HepG2 (cell line): ENCODE measurements around the gene AGRN. TPM values are rescaled to one million over a fixed set of nuclear protein-coding genes. Genes with fewer than 3 reads are reported as not detected.

ENCODE experiments used
- ATAC-seq: fragments of 200-7000 bp; cut with Tn5 transposase; 3 replicates; pipeline ENCODE4 v1.9.1; 2020; ENCODE audit warnings: mild to moderate bottlenecking, moderate library complexity
- BruUV-seq: library from RNA; stranded (reverse); fragments of 400-500 nt; replicated peaks from 2 replicates; lab custom pipeline; 2021; lab: Mats Ljungman, UMichigan
- CTCF ChIA-PET: fragments of 300-600 bp; formaldehyde crosslinking; extraction: SDS; loops from one replicate; lab custom pipeline; 2021; ENCODE audit warnings: low total read pairs, inconsistent platforms, low intra/inter-chr PET ratio; lab: Yijun Ruan, JAX
- POLR2A ChIA-PET: fragments of 350-600 bp; sonication (Branson Sonifier 250); formaldehyde crosslinking; loops from one replicate; lab custom pipeline; 2020; ENCODE audit warnings: antibody characterized with exemption, inconsistent platforms; lab: Yijun Ruan, JAX
- DNase-seq: peaks from one replicate; pipeline ENCODE4 v3.0.0-alpha.2; 2015; ENCODE audit warnings: low spot score
- FAIRE-seq: peaks from 3 replicates; lab custom pipeline; 2011; peaks lifted over from hg19 to GRCh38; lab: Jason Lieb, UNC
- H2AFZ ChIP-seq: one replicate; pipeline ENCODE4 v1.6.1; 2011; ENCODE audit warnings: low read length, inconsistent platforms
- H3K27ac ChIP-seq: fragments of 300-600 bp; 3 replicates; pipeline ENCODE4 v1.8.0; 2011; ENCODE audit warnings: mixed run types, mild to moderate bottlenecking, mixed read lengths, low read length, inconsistent platforms; ENCODE audit not compliant: insufficient read depth; ENCODE audit errors: extremely low read length
- H3K27me3 ChIP-seq, 2 experiments: fragments of 200-600 bp in 1 of 2; 2 replicates in 1 of 2; 3 replicates in 1 of 2; pipeline versions ENCODE4 v1.6.0 to v1.8.0; 2011; ENCODE audit warnings: low read length in 2 of 2, mild to moderate bottlenecking in 2 of 2, moderate library complexity in 2 of 2, inconsistent platforms in 1 of 2; ENCODE audit not compliant: insufficient read depth in 2 of 2, control insufficient read depth in 1 of 2
- H3K36me3 ChIP-seq, 2 experiments: fragments of 200-600 bp in 1 of 2; replicated peaks in 1 of 2; 2 replicates in 1 of 2; 3 replicates in 1 of 2; pipeline versions ENCODE4 v1.5.1 to v1.8.0; 2011; ENCODE audit warnings: low read length in 2 of 2, inconsistent platforms in 1 of 2; ENCODE audit not compliant: insufficient read depth in 2 of 2, control insufficient read depth in 1 of 2
- H3K4me1 ChIP-seq: 2 replicates; pipeline ENCODE4 v1.5.1; 2012; ENCODE audit warnings: low read length, inconsistent platforms; ENCODE audit not compliant: insufficient read depth
- H3K4me2 ChIP-seq: 2 replicates; pipeline ENCODE4 v1.6.0; 2011; ENCODE audit warnings: low read depth, low read length, inconsistent platforms
- H3K4me3 ChIP-seq, 3 experiments: fragments of 200-600 bp in 1 of 3; sonication (generic), shearing (Covaris generic) in 1 of 3; replicated peaks in 1 of 3; 2 replicates each; pipeline ENCODE4 v1.5.1; 2011 to 2016; ENCODE audit warnings: low read length in 3 of 3, inconsistent platforms in 2 of 3, low read depth in 2 of 3, mild to moderate bottlenecking in 2 of 3, control low read depth in 1 of 3, mixed read lengths in 1 of 3; ENCODE audit not compliant: insufficient read depth in 1 of 3
- H3K79me2 ChIP-seq: one replicate; pipeline ENCODE4 v1.6.1; 2011; ENCODE audit warnings: low read length, inconsistent platforms; ENCODE audit not compliant: insufficient read depth
- H3K9ac ChIP-seq: 2 replicates; pipeline ENCODE4 v1.6.0; 2011; ENCODE audit warnings: mild to moderate bottlenecking, low read depth, low read length, inconsistent platforms; ENCODE audit not compliant: insufficient read depth
- H3K9me3 ChIP-seq: 2 replicates; pipeline ENCODE4 v1.5.1; 2012; ENCODE audit warnings: mild to moderate bottlenecking, low read length
- H4K20me1 ChIP-seq: 2 replicates; pipeline ENCODE4 v1.6.0; 2011; ENCODE audit warnings: inconsistent platforms, mild to moderate bottlenecking, low read length, moderate library complexity; ENCODE audit not compliant: insufficient read depth
- ATF6 ChIP-seq: sonication (generic); formaldehyde crosslinking; conservative IDR thresholded peaks from 2 replicates; pipeline ENCODE4 v1.4.0; 2020; ENCODE audit warnings: missing genetic modification reagents
- BORCS8-MEF2B ChIP-seq: sonication (generic); formaldehyde crosslinking; IDR thresholded peaks from 2 replicates; pipeline ENCODE4 v1.8.0; 2022; ENCODE audit warnings: mild to moderate bottlenecking, missing genetic modification reagents
- CTCF ChIP-seq: sonication (generic); formaldehyde crosslinking; IDR thresholded peaks from 2 replicates; pipeline ENCODE4 v1.5.0; 2020; ENCODE audit warnings: mild to moderate bottlenecking, missing genetic modification reagents, moderate library complexity
- HOXA3 ChIP-seq: sonication (generic); formaldehyde crosslinking; IDR thresholded peaks from 2 replicates; pipeline ENCODE4 v1.5.0; 2020; ENCODE audit warnings: missing genetic modification reagents
- MATR3 ChIP-seq: sonication (generic); formaldehyde crosslinking; IDR thresholded peaks from 2 replicates; pipeline ENCODE4 v1.4.0; 2020; ENCODE audit warnings: missing genetic modification reagents
- NFIC ChIP-seq: IDR thresholded peaks from 2 replicates; pipeline ENCODE4 v1.6.1; 2012; ENCODE audit warnings: mild to moderate bottlenecking, low read length, inconsistent platforms
- RBFOX2 ChIP-seq: fragments of 200-400 bp; formaldehyde crosslinking; IDR thresholded peaks from 2 replicates; pipeline ENCODE4 v1.6.1; 2017; ENCODE audit warnings: low read depth, mild to moderate bottlenecking, low read length
- SMARCC2 ChIP-seq: fragments of 450-650 bp; IDR thresholded peaks from 2 replicates; pipeline ENCODE4 v1.6.1; 2017; ENCODE audit warnings: antibody characterized with exemption, mild to moderate bottlenecking
- STAG1 ChIP-seq: sonication (generic); formaldehyde crosslinking; IDR thresholded peaks from 2 replicates; pipeline ENCODE4 v1.4.0; 2020; ENCODE audit warnings: missing genetic modification reagents
- ZBTB33 ChIP-seq: sonication (generic); formaldehyde crosslinking; IDR thresholded peaks from 2 replicates; pipeline ENCODE4 v1.4.0; 2020; ENCODE audit warnings: missing genetic modification reagents
- ZKSCAN8 ChIP-seq: IDR thresholded peaks from 2 replicates; pipeline ENCODE4 v1.6.1; 2016; ENCODE audit warnings: borderline replicate concordance, missing genetic modification reagents, missing compliant biosample characterization
- ZNF225 ChIP-seq: sonication (generic); formaldehyde crosslinking; IDR thresholded peaks from 2 replicates; pipeline ENCODE4 v1.4.0; 2020; ENCODE audit warnings: mild to moderate bottlenecking, missing genetic modification reagents
- ZNF672 ChIP-seq: sonication (generic); formaldehyde crosslinking; IDR thresholded peaks from 2 replicates; pipeline ENCODE4 v1.8.1; 2022; ENCODE audit warnings: missing genetic modification reagents
- WGBS: methylation state at CpG from one replicate; pipeline ENCODE4 v1.1.6; 2017; ENCODE audit warnings: low lambda C conversion rate; 5-methylcytosine and 5-hydroxymethylcytosine counted together
- in situ Hi-C: cut with HindIII; loops from 2 replicates; pipeline ENCODE4 v1.10.0; 2017; ENCODE audit warnings: low pct_unique_long_range_greater_than_20kb; ENCODE audit not compliant: extremely low pct_ligation_motif_present
- intact Hi-C: fragments of 100-400 bp; cut with micrococcal nuclease; formaldehyde crosslinking; loops from one replicate; pipeline ENCODE4 v1.10.0; 2022; ENCODE audit not compliant: unreplicated experiment
- polyA plus RNA-seq, 8 experiments: library from polyadenylated mRNA; depleted of rRNA in 3 of 8; stranded (reverse) in 7 of 8; unstranded in 1 of 8; fragments of >200 nt; fragmentation: Illumina TruSeq in 4 of 8; extraction: Trizol in 4 of 8; gene quantifications; 2 replicates each; pipeline versions ENCODE4 v1.2.1 to v1.2.3, GENCODE V29; 2011 to 2016; ENCODE audit warnings: low read depth in 4 of 8, missing spikeins in 1 of 8, mixed read lengths in 1 of 8; ENCODE audit not compliant: insufficient read depth in 1 of 8
- total RNA-seq, 5 experiments: library from RNA; depleted of rRNA; stranded (reverse); fragments of >200 nt; fragmentation: Illumina TruSeq; extraction: Trizol; gene quantifications; 2 replicates each; pipeline ENCODE4 v1.2.3, GENCODE V29; 2016; ENCODE audit warnings: low read depth in 1 of 5

Gene AGRN
- total and polyA plus RNA-seq, 2 of the 13 experiments (the other 11 are each of a cell fraction or from before 2014, with no cell fraction given) = 29.8 to 65.2 TPM

- Histone ChIP-seq H3K36me3 (peaks cover 7 to 11% of the 10 kb centered on the region in 2 experiments; a peak in 4 of 5 replicates), H3K79me2 (peaks cover under 1% of the 10 kb centered on the region), H3K27me3 (no peaks in the 10 kb centered on the region), H4K20me1 (peaks cover 11% of the 10 kb centered on the region; the same call in 1 of the 2 replicates), H3K9ac (no peak overlapping the region), H3K9me3 (no peaks in the 10 kb centered on the region), H3K27ac (no peak overlapping the region), H3K4me2 (no peak overlapping the region), H3K4me3 (no peak overlapping the region), H3K4me1 (peaks cover 44% of the 10 kb centered on the region), H2AFZ (no peak overlapping the region)
- FAIRE-seq (no peak), DNase-seq (no peak), ATAC-seq (no peak; the same call in 2 of the 3 replicates)
- ChIA-PET POLR2A (no interaction called here), CTCF (no interaction called here)
- in situ Hi-C loops = no loop called here
- no peak for TF ChIP-seq BORCS8-MEF2B
- TF ChIP-seq ATF6 (CRISPR knock-in tag) = no peak
- TF ChIP-seq CTCF = peak; percentile 42
- TF ChIP-seq STAG1 = peak; percentile 38
- no peak for TF ChIP-seq NFIC
- peak; percentile 65 for TF ChIP-seq ZBTB33
- TF ChIP-seq HOXA3 (CRISPR knock-in tag) = no peak
- TF ChIP-seq ZKSCAN8 = no peak
- no peak for TF ChIP-seq SMARCC2
- no peak for TF ChIP-seq MATR3 (CRISPR knock-in tag)
- no peak for TF ChIP-seq ZNF672 (CRISPR knock-in tag)
- TF ChIP-seq RBFOX2 = peak; percentile 55; the same call in 1 of the 2 replicates
- no peak for TF ChIP-seq ZNF225 (CRISPR knock-in tag)
- intact Hi-C loops = no loop called here
- BruUV-seq = no TSS peak
- WGBS = 99% methylated on average over 67 of the region's 73 CpGs
Measured at GRCh38 chr1:1033009-1033587, 13.2 kb downstream of the AGRN start.
